GM19043 (cell line): ENCODE measurements around the gene SERPINB8.

Source experiments
- ATAC-seq: cut with Tn5 transposase; IDR thresholded peaks from one replicate; pipeline ENCODE4 v1.9.1; 2021; ENCODE audit warnings: low read depth; ENCODE audit not compliant: unreplicated experiment

SERPINB8 gene

GRCh38 chr18:64009305-64009704 lies 39.4 kb downstream of the SERPINB8 start:
- ATAC-seq, result no peak

DNA sequence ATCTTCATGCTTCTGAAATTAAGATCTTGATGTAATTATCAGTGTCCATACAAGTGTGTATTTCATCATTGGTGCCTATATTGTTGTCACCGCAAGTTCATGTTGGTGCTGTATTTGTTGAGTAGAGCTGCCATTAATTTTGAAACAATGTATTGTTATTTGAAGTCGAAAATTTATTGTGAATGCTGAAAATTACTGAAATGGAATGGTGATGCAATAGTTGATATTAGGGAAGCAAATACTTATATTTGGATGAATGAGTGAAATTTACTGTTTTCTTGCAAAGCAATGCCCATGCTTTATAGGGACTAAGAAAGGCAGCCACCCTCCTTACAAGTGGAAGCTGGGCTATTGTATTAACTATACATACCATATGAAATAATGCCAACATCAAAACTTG lies 41.6 kb downstream of the SERPINB8 start:
- ATAC-seq, result no peak

GRCh38 chr18:64017870-64018269 lies 48.0 kb downstream of the SERPINB8 start:
- ATAC-seq, result no peak

DNA sequence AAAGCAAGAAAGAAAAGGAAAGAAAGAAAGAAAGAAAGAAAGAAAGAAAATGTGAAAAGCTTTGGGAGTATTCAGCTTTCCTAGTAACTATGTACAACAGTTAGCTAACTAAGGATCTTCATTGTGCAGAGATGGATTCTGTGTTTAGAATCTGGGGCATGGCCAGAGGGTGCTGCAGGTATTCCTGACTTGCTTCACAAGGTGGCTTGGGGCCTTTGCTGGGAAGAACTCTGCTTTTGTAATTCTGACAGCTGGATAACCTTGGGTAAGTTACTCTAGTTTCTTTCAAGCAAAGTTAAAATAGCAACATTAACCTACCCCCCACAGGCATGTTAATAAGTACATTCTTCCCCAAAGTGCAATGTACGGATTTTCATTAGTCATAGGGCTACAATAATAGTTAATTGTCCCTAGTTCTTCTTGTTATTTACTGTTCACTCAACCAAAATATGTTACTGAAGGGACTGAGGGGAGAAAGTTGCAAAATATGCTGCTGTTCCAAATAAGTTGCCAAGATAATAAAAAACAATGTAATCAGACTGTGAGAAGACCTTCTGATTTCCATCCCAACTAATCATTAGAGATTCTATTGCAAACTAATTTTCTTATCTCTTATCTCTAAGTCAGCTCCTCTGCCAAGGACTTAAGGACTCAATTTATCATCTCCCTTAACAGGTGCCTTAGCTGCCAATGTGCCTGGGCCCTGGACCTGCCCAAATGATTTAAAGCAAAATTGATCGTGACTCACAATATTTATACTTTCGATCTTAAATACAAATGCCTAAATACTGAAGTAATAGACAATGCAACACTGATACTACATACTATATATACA lies 50.3 kb downstream of the SERPINB8 start:
- no peak for ATAC-seq

DNA sequence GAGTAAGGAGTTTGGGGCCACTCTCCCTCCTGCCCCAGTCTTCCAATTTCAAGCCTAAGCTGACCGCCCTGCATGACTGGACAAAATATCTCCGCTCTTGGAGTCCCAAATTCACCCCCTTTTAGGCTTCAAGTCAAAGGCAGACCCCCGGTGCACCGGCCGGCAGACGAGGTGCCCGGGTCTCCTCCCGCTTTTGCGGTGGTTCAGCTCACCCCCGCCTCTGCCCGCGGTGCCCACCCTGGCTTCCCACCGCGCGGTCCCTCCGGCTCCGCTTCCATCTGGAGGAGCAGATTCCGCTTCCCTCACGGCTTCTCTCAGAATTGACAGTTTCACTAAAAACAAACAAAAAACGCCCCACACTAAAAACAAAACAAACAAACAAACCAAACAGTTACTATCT lies 56.5 kb downstream of the SERPINB8 start:
- no peak for ATAC-seq

DNA sequence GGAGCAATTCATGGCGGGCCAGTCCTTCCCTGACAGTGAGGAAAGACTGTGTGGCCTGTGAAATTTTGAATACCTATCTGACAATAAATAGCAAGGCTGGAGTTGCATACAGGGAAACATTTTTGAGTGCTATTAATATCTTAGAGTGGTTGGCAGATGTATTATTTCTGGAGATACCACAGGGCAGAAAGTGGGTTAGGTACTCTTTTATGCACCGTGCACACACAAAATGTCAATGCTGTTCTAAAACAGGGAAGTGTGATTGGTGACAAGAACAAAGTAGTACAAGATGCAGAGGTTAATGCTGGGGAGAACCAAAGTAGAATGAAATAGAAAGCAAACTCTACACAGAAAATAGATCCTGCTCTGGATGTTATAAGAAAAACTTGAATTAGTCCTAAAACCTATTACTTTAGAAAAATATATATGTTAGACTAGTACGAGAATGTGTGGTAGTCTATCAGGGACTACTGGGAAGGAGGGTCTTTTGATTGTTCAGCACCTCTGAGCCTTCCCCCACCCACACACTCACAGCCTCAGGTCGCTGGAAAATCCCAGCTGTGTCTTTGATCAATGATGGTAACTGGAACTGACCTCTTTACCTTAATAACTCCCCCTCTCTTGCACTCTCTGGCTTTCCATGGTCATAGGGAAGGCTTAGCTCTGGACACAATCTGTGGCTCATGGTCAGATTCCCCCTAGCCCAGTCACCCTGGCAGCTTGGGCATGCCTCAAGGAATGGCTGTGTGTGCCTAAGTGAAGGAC lies 58.2 kb downstream of the SERPINB8 start:
- peak; percentile 68 for ATAC-seq

DNA sequence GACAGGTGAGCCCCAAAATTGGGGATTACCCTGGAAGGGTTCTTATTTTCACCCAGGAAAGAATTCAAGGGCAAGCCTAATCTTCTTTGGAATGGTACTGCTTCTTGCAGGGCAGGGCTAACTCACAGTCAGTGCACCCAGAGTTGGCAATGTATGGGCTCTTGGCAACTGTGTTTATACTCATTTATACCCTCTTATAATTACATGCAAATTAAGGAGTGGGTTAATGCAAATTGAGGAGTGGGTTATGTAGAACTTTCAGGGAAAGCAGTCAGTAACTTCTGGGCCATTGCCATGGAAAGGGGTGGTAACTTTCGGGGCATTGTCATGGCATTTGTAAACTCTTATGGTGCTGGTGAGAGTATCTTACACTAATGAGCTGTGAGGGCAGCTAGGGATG lies 59.2 kb downstream of the SERPINB8 start:
- ATAC-seq, result no peak

DNA sequence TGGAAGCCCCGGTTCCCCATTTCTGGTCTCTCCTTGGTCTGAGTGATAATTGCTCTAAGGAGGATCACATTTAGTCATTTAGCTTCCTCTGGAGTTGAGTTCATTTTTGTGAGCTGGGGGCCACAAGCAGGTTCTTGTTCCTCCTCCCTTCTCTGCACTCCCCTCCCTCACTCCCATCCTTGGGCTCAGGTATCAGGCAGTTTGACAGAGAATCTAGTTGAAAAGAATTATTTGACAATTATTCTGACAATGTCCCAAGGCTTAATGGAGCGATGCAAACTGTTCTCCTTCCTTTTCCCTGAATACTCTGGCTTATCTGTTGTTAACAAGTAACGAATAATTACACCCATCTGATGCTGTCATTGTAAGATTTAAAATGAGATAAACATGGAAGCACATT lies 61.5 kb downstream of the SERPINB8 start:
- ATAC-seq, result no peak

- ATAC-seq, result no peak
These were observed 62.4 kb downstream of the SERPINB8 start for GRCh38 chr18:64032312-64032711.

GRCh38 chr18:64037812-64038414 lies 68.0 kb downstream of the SERPINB8 start:
- ATAC-seq, result peak; percentile 51
